GM21526 (cell line): Measurements from ENCODE around the gene DDX10.
"Not testable (repeated sequence)": the region's sequence is repeated elsewhere in the genome, so short reads cannot be mapped to it uniquely, and the experiment has no call there.

Source experiments
- ATAC-seq: cut with Tn5 transposase; IDR thresholded peaks from one replicate; pipeline ENCODE4 v1.9.1; 2021; ENCODE audit warnings: moderate library complexity; ENCODE audit not compliant: unreplicated experiment, low FRiP score

The DDX10 gene

DNA sequence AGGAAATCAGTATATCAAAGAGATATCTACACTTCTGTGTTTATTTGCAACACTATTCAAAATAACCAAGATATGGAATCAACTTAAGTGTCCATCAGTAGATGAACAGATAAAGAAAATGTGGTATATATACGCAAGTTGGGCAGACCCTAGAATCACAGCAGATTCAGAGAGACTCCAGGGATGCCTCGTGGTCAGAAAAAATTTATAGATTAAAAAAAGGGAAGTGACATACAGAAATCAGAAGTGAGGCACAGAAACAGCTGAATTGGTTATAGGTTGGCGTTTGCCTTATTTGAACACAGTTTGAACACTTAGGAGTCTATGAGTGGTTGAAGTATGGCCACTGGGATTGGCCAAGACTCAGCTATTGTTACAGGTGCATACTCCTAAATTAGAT, 10.8 kb upstream of the DDX10 start:
- ATAC-seq = not testable (repeated sequence)

DNA sequence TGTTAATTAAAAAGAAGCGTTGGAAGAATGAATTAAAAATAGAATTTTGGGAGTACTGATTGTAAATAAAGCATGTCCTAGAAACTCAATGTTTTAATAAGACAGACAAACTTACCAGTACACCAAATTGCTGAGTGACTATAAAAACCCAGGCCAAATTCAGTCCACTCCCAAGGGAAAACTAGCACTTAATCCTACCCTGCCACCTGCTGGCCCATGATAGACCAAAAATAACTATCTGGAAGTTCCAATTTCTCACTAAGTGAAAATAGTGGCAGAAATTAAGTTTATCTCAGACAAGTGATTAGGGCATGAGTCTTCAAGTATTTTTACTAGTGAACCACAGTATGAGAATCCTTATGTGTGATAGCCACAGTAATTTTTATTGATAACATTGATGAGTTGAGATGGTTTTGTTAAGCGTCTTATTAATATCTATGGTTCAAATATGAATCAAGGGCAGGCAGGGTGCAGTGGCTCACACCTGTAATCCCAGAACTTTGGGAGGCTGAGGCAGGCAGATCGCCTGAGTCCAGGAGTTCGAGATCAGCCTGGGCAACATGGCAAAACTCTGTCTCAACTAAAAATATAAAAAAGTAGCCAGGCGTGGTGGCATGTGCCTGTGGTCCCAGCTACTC, 9.8 kb upstream of the DDX10 start:
- no peak for ATAC-seq

GRCh38 chr11:108662700-108663099, 2.2 kb upstream of the DDX10 start:
- no peak for ATAC-seq

- peak; percentile 50 for ATAC-seq
Observed at GRCh38 chr11:108663154-108663877, 1.6 kb upstream of the DDX10 start.

- ATAC-seq = no peak
Observed at GRCh38 chr11:108666373-108666772, 1.5 kb downstream of the DDX10 start.

DNA sequence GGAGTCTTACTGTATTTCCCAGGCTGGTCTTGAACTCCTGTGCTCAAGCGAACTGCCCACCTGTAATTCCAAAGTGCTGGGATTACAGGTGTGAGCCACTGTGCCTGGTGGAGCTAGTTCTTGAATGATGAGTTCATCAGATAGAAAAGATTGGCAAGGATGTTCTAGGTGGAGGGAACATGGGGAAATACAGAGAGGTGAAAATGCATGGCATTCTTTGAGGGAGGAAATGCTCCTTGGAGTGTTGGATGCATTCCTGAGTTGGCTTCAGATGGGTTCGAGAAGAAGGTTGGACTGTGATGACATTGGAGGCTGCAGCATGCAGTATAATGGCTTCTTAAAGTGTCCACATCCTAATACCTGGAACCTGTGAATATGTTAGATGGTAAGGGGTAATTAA, 4.4 kb downstream of the DDX10 start:
- ATAC-seq = no peak

DNA sequence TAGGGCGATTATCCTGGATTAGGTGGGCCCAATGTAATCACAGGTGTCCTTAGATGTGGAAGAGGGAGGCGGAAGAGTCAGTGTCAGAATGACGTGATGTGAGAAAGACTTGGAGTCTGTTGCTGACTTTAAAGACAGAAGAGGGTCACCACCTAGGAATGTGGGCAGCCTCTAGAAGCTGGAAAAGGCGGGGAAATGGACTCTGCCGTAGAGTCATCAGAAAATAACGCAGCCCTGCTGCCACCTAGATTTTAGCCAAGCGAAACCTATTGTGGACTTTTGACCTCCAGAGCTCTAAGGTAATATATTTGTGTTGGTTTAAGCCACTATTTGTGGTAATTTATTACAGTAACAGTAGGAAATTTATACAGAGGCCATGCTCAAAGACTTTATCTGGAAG, 4.8 kb downstream of the DDX10 start:
- ATAC-seq = no peak

DNA sequence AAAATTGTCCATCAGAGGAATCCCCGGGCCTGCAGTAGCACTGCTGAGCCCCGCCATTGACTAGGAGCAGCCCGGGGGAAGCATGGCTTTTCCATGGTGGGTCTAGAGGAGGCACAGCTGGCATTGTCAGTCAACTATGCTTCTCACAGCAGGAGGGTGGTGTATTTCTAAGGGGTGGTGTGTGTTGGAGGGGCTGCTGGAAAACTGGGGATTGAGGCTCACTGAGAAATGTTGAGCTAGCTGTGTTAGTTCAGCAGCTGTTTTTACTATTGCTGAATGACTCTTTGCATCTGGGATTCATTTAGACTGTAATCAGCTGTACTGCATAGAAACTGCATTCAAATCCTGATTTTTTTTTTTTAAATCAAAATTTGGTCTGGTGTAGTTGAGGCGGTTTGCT, 5.6 kb downstream of the DDX10 start:
- ATAC-seq = no peak

DNA sequence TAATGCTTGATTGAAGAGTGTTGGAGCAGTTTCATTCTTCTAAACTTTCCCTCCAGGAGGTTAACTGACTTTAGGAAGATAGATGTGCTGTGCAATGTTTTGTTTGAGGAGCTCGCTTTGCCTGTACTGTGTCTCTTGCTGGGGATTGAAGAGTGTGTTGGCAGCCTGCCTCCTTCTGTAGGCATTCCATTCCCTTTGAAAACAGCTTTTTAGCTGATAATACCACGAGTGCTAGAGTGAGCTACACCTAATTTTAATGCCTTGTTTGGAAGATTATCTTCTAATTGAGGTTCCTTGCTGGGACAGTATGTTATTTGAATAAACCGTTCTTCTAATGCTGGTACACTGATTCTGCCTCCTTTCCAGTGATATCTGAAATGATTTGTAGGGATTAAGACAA, 7.2 kb downstream of the DDX10 start:
- no peak for ATAC-seq

DNA sequence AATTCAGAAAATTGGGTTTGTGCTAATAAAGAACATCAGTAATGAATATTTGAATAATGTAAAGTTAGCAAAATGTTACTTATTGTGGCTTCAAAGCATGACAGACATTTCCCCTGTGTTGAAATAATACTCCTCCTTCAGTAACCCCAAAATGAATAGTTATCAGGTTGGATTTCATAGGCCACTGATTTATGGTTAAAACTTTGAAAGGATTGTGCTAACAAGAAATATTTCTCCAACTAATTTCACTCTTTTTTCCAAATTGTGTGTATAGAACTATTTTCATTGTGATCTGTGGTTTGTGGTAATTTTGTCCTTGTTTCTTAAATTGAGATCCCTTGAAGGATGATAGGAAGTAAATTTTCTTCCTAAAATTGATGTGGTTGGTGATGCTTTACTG, 7.9 kb downstream of the DDX10 start:
- no peak for ATAC-seq

GRCh38 chr11:108679045-108679444, 14.2 kb downstream of the DDX10 start:
- no peak for ATAC-seq

GRCh38 chr11:108680271-108680670, 15.4 kb downstream of the DDX10 start:
- ATAC-seq = no peak

GRCh38 chr11:108685419-108686130, 20.7 kb downstream of the DDX10 start:
- ATAC-seq = no peak

GRCh38 chr11:108693852-108694251, 29.0 kb downstream of the DDX10 start:
- no peak for ATAC-seq

DNA sequence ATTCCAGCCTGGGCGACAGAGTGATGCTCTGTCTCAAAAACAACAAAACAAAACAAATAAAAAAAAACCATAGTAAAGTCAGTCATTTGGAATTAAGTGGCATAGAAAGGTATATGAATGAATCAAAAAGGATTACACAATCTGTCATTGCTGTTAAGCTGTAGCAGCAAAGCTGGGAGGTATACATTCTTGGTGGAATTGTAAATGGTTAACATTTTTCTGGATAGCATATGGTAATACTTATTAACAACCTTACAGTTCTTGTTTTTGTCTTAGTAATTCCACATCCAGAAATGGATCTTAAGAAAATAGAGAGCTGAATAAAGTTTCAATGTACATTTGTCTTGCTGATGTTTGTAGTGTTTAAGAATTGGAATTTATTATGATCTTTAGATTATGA, 30.0 kb downstream of the DDX10 start:
- ATAC-seq = no peak

DNA sequence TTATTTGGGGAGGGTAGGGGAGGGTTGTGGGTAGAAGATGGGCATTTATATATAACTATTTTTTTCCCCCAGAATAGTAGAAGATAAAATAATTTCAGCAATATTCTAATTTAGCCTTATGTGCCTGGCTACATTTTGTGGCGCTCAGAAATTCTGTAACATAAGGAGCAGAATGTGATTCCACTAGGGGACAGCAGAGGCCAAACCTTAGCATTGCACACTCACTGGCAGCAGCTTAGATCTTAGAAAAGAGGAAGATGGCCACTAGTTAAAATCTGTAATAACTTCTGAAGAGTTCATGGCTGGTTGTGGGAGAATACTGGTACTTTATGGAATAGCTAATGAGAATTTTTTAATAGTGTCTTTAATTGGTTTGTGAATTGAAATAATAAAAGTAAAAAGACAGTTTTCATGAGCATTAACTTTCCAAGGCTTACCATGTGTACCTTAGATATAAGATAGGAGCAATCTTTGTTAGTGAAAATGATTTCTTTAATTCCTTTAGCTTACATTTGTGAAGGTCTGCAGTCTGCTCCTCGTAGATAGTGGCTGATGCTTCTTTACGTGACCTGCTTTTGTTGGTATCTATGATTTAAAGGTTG, 33.1 kb downstream of the DDX10 start:
- ATAC-seq = peak; percentile 65

DNA sequence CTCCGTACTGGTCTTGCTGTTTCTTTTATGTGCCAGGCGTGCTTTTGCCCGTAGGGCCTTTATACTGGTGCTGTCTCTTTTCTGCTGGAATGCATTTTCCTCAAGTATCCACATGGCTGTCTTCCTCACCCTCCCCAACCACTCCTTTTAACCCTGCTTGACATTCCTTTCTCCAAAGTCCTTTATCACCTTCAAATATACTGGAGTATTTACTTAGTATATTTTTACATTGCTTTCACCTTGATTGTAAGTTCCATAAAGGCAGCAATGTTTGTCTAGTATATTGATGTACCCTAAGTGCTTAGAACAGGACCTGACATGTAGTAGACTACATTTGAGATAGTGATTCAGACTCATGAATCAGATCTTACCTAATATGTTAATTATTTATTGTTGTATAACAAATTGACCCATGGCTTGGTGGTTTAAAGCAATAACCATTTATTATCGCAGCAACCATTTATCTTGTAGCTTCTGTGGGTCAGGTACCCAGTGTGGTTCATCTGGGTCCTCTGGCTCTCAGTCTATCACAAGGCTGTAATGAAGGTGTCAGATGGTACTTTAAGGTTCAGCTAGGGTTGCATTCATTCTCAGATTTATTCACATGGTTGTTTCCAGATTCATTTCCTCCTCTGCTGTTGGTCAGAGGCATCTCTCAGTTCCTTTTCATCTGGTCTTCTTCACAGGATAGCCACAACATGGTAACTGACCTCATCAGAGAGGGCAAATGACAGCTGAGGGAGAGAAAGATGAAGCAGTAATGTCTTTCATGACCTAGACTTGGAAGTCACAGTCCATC, 34.2 kb downstream of the DDX10 start:
- peak; percentile 46 for ATAC-seq

- no peak for ATAC-seq
Observed at GRCh38 chr11:108703916-108704315, 39.0 kb downstream of the DDX10 start.

GRCh38 chr11:108705061-108705460, 40.2 kb downstream of the DDX10 start:
- no peak for ATAC-seq

- no peak for ATAC-seq
Observed at GRCh38 chr11:108708173-108708572, 43.3 kb downstream of the DDX10 start.

DNA sequence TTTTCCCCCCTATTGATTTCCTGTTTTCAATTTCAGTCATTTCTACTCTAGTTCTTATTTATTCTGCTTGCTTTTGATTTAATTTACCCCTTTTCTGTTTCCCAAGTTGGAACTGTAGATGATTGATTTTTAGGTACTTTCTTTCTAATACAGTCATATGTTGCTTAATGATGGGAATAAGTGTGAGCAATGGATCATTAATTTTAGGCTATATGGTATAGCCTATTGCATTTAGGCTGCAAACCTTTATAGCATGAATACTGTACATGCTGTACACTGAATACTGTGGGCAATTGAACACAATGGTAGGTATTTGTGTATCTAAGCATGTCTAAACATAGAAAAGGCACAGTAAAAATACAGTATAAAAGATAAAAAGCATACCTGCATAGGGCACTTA, 44.9 kb downstream of the DDX10 start:
- ATAC-seq = no peak
